Femur (tissue), 1 donor: ENCODE results near the gene ASTN1.

Experiments used
- DNase-seq: peaks from one replicate; pipeline ENCODE4 v3.0.0-alpha.2; 2017

Gene ASTN1

GRCh38 chr1:177162243-177162642 is 2.3 kb downstream of the ASTN1 start:
- DNase-seq = no peak

- no peak for DNase-seq
These were observed 18.0 kb downstream of the ASTN1 start for GRCh38 chr1:177146499-177146898.

- no peak for DNase-seq
These were observed 19.1 kb downstream of the ASTN1 start for GRCh38 chr1:177145106-177146070.

- no peak for DNase-seq
These were observed 21.7 kb downstream of the ASTN1 start for GRCh38 chr1:177142791-177143271.

GRCh38 chr1:177142010-177142409 is 22.5 kb downstream of the ASTN1 start:
- DNase-seq = no peak

GRCh38 chr1:177138347-177138746 is 26.2 kb downstream of the ASTN1 start:
- DNase-seq = no peak

GRCh38 chr1:177137814-177138213 is 26.7 kb downstream of the ASTN1 start:
- DNase-seq = no peak

GRCh38 chr1:177135250-177135649 is 29.3 kb downstream of the ASTN1 start:
- no peak for DNase-seq

GRCh38 chr1:177133977-177134538 is 30.5 kb downstream of the ASTN1 start:
- no peak for DNase-seq

GRCh38 chr1:177132141-177132540 is 32.4 kb downstream of the ASTN1 start:
- DNase-seq = no peak

- DNase-seq = no peak
These were observed 32.8 kb downstream of the ASTN1 start for GRCh38 chr1:177131723-177132122.

GRCh38 chr1:177130451-177130945 is 34.0 kb downstream of the ASTN1 start:
- DNase-seq = no peak

GRCh38 chr1:177128665-177129281 is 35.7 kb downstream of the ASTN1 start:
- no peak for DNase-seq

GRCh38 chr1:177126267-177126666 is 38.2 kb downstream of the ASTN1 start:
- DNase-seq = no peak

- DNase-seq = no peak
These were observed 39.8 kb downstream of the ASTN1 start for GRCh38 chr1:177124577-177125278.

GRCh38 chr1:177122461-177123251 is 41.9 kb downstream of the ASTN1 start:
- no peak for DNase-seq

- DNase-seq = no peak
These were observed 45.2 kb downstream of the ASTN1 start for GRCh38 chr1:177119311-177119710.

GRCh38 chr1:177118901-177119300 is 45.6 kb downstream of the ASTN1 start:
- DNase-seq = no peak

- no peak for DNase-seq
These were observed 47.6 kb downstream of the ASTN1 start for GRCh38 chr1:177116941-177117340.

GRCh38 chr1:177106614-177107365 is 57.7 kb downstream of the ASTN1 start:
- DNase-seq = no peak

- no peak for DNase-seq
These were observed 58.3 kb downstream of the ASTN1 start for GRCh38 chr1:177106196-177106595.
